Smooth muscle cell (in vitro differentiated cells): ENCODE data around the gene RAB24. TPM values are rescaled to one million over a fixed set of nuclear protein-coding genes. Genes with fewer than 3 reads are reported as not detected.

Source experiments
- DNase-seq: peaks from one replicate; lab custom pipeline; 2025; ENCODE audit not compliant: unreplicated experiment; lab: John Stamatoyannopoulos, UW
- H2AFZ ChIP-seq: fragments of 200-600 bp; sonication (generic); 2 replicates; pipeline ENCODE4 v1.6.0; 2016; ENCODE audit warnings: antibody characterized with exemption, low read depth, mild to moderate bottlenecking
- H3F3A ChIP-seq: fragments of 200-600 bp; sonication (generic); 2 replicates; pipeline ENCODE4 v1.6.0; 2017; ENCODE audit warnings: antibody characterized with exemption, low read depth
- H3K27ac ChIP-seq: fragments of 200-600 bp; sonication (generic); 2 replicates; pipeline ENCODE4 v1.5.1; 2016; ENCODE audit warnings: low read depth, mild to moderate bottlenecking
- H3K27me3 ChIP-seq: fragments of 200-600 bp; sonication (generic); 2 replicates; pipeline ENCODE4 v1.6.1; 2016; ENCODE audit warnings: low read depth, mild to moderate bottlenecking
- H3K36me3 ChIP-seq: fragments of 200-600 bp; sonication (generic); 2 replicates; pipeline ENCODE4 v1.5.1; 2016; ENCODE audit warnings: low read depth
- H3K4me1 ChIP-seq: fragments of 200-600 bp; sonication (generic); 2 replicates; pipeline ENCODE4 v1.5.1; 2016; ENCODE audit warnings: low read depth
- H3K4me2 ChIP-seq: fragments of 200-600 bp; sonication (generic); 2 replicates; pipeline ENCODE4 v1.6.0; 2016; ENCODE audit warnings: mild to moderate bottlenecking
- H3K4me3 ChIP-seq: fragments of 200-600 bp; sonication (generic); 2 replicates; pipeline ENCODE4 v1.5.1; 2016; ENCODE audit warnings: mild to moderate bottlenecking
- H3K79me2 ChIP-seq: fragments of 200-600 bp; sonication (generic); 2 replicates; pipeline ENCODE4 v1.6.0; 2016; ENCODE audit warnings: low read depth, mild to moderate bottlenecking
- H3K9ac ChIP-seq: fragments of 200-600 bp; sonication (generic); 2 replicates; pipeline ENCODE4 v1.6.0; 2016; ENCODE audit warnings: low read depth
- H3K9me3 ChIP-seq: fragments of 200-600 bp; sonication (generic); replicated peaks from 2 replicates; pipeline ENCODE4 v1.5.1; 2016; ENCODE audit warnings: low read depth
- H4K20me1 ChIP-seq: fragments of 200-600 bp; sonication (generic); 2 replicates; pipeline ENCODE4 v1.6.0; 2016; ENCODE audit warnings: low read depth
- CTCF ChIP-seq: fragments of 200-600 bp; sonication (generic); IDR thresholded peaks from 2 replicates; pipeline ENCODE4 v1.5.1; 2017; ENCODE audit warnings: borderline replicate concordance, mild to moderate bottlenecking, antibody characterized with exemption; ENCODE audit not compliant: insufficient read depth, poor library complexity, severe bottlenecking
- WGBS: methylation state at CpG from one replicate; pipeline ENCODE4 v1.1.7; 2016; ENCODE audit warnings: low lambda C conversion rate; 5-methylcytosine and 5-hydroxymethylcytosine counted together
- polyA plus RNA-seq: library from polyadenylated mRNA; unstranded; fragments of >200 nt; fragmentation: Nextera tagmentation; extraction: Ambion mirVana; gene quantifications from 2 replicates; pipeline ENCODE4 v1.2.1, GENCODE V29; 2016
- total RNA-seq: library from RNA; depleted of rRNA; stranded (reverse); fragments of >200 nt; gene quantifications from 2 replicates; pipeline ENCODE4 v1.2.3, GENCODE V29; 2014

Gene RAB24
- total and polyA plus RNA-seq, 2 experiments from 2014 or later = 41.8 to 46.4 TPM

GRCh38 chr5:177271113-177271512 lies 32.4 kb downstream of the RAB24 start:
- H3K4me3 ChIP-seq = no peak overlapping the region
- no peaks in the 10 kb centered on the region for H3K79me2 ChIP-seq
- TF ChIP-seq CTCF = no peak
- no peaks in the 10 kb centered on the region for H3K4me1 ChIP-seq
- no peak overlapping the region for H2AFZ ChIP-seq
- no peak overlapping the region for H3K4me2 ChIP-seq
- H3F3A ChIP-seq = peaks cover 7% of the 10 kb centered on the region
- H3K36me3 ChIP-seq = peaks cover 15% of the 10 kb centered on the region
- H3K27ac ChIP-seq = peak overlapping the region; percentile 1
- H3K9ac ChIP-seq = no peak overlapping the region
- H3K9me3 ChIP-seq = no peaks in the 10 kb centered on the region
- H3K27me3 ChIP-seq = no peaks in the 10 kb centered on the region
- DNase-seq = no peak
- peaks cover 5% of the 10 kb centered on the region for H4K20me1 ChIP-seq
- 92% methylated on average over 4 of the region's 4 CpGs for WGBS

GRCh38 chr5:177270653-177271052 lies 32.9 kb downstream of the RAB24 start:
- Histone ChIP-seq H2AFZ (no peak overlapping the region), H3K27me3 (no peaks in the 10 kb centered on the region), H3K4me1 (no peaks in the 10 kb centered on the region), H3K27ac (peak overlapping the region; percentile 1), H3K79me2 (no peaks in the 10 kb centered on the region), H3K9me3 (no peaks in the 10 kb centered on the region), H3K4me3 (no peak overlapping the region), H3K36me3 (peaks cover 15% of the 10 kb centered on the region), H3F3A (peaks cover 7% of the 10 kb centered on the region), H3K9ac (no peak overlapping the region), H4K20me1 (peaks cover 5% of the 10 kb centered on the region), H3K4me2 (no peak overlapping the region)
- no peak for TF ChIP-seq CTCF
- WGBS = 90% methylated on average over 3 of the region's 3 CpGs
- DNase-seq = no peak

DNA sequence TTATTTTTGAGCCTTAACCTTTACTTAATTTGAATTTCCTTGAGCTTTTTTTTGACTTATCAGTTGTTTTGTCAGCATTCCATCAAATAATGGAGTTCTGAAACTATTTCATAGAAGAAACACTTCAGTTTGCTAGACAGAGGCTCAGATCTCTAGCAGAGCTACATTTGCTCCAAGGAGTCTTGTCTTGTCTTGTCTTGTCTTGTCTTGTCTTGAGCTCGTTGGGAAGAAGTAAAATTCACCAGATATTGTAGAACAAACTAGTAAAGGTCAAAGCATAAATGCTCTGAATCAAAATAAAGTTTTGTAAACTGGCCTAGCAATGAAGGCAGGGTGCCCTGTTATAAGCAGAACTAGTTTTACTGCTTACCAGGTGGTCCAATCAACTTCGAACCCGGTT lies 33.5 kb downstream of the RAB24 start:
- Histone ChIP-seq H3F3A (peaks cover 7% of the 10 kb centered on the region), H3K4me1 (no peaks in the 10 kb centered on the region), H3K79me2 (no peaks in the 10 kb centered on the region), H3K4me2 (no peak overlapping the region), H3K27ac (peak overlapping the region; percentile 1), H3K27me3 (no peaks in the 10 kb centered on the region), H3K9ac (no peak overlapping the region), H4K20me1 (peaks cover 5% of the 10 kb centered on the region), H3K9me3 (no peaks in the 10 kb centered on the region), H2AFZ (no peak overlapping the region), H3K36me3 (peaks cover 15% of the 10 kb centered on the region), H3K4me3 (no peak overlapping the region)
- no peak for TF ChIP-seq CTCF
- DNase-seq = no peak
- 87% methylated on average over 3 of the region's 3 CpGs for WGBS

DNA sequence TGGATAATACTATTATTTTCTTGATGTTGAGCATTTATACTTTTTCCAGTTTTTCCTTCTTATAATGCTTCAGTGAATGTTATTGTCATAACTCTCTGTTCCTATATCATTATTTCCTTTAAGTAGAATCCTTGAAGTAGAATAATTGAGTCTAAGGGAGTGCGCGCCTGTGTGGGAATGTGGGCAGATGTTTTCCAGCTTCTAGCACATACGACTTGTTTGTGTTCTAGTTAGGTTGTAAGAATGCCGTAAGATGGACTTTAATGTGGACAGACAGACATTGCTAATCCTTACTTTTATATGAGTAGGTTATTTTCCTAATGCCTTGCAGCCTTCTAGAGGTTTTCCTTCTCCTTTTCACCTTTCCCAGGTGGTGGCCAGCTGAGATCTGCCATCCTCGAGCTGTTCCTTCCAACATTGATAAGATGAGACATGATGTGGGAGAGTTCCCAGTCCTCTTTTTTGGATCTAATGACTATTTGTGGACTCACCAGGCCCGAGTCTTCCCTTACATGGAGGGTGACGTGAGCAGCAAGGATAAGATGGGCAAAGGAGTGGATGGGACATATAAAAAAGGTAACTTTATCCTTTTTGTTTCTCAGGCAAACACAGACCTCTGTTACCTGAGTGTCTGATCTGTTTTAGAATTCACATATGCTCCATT lies 34.2 kb downstream of the RAB24 start:
- 96% methylated on average over 7 of the region's 7 CpGs for WGBS

More for the DNA sequence above, 34.2 kb downstream of the RAB24 start:
- H3K79me2 ChIP-seq = no peaks in the 10 kb centered on the region
- H3K27ac ChIP-seq = peak overlapping the region; percentile 1
- H3K4me3 ChIP-seq = no peak overlapping the region
- peaks cover 5% of the 10 kb centered on the region for H4K20me1 ChIP-seq
- peaks cover 15% of the 10 kb centered on the region for H3K36me3 ChIP-seq
- peaks cover 7% of the 10 kb centered on the region for H3F3A ChIP-seq
- H3K9ac ChIP-seq = no peak overlapping the region
- TF ChIP-seq CTCF = no peak
- no peak overlapping the region for H3K4me2 ChIP-seq
- no peaks in the 10 kb centered on the region for H3K9me3 ChIP-seq
- H3K4me1 ChIP-seq = no peaks in the 10 kb centered on the region
- H3K27me3 ChIP-seq = no peaks in the 10 kb centered on the region
- H2AFZ ChIP-seq = no peak overlapping the region
- no peak for DNase-seq
